ENCODE data around the gene DLGAP1.

- TF ChIP-seq CTCF (IDR thresholded peaks at IDR 0.05; ENCODE audit: low read depth, low read length) (no peak), EZH2phosphoT487 (IDR thresholded peaks at IDR 0.05; ENCODE audit: low read depth) (no peak)
Observed at GRCh38 chr18:3692691-3693090, 762.4 kb downstream of the DLGAP1 start.
